BLaER1 (cell line): Measurements from ENCODE around the gene TMEM231.

Experiments
- H3K27ac ChIP-seq: shearing (Covaris generic); formaldehyde crosslinking; 2 replicates; pipeline ENCODE4 v1.8.1; 2022
- H3K27me3 ChIP-seq: shearing (Covaris generic); formaldehyde crosslinking; 2 replicates; pipeline ENCODE4 v1.8.1; 2022
- H3K36me3 ChIP-seq: shearing (Covaris generic); formaldehyde crosslinking; 2 replicates; pipeline ENCODE4 v1.8.1; 2022
- H3K4me1 ChIP-seq: shearing (Covaris generic); formaldehyde crosslinking; 2 replicates; pipeline ENCODE4 v1.8.1; 2022
- H3K4me2 ChIP-seq: shearing (Covaris generic); formaldehyde crosslinking; 2 replicates; pipeline ENCODE4 v1.8.1; 2022
- H3K4me3 ChIP-seq: shearing (Covaris generic); formaldehyde crosslinking; 2 replicates; pipeline ENCODE4 v1.8.1; 2022
- H3K9ac ChIP-seq: shearing (Covaris generic); formaldehyde crosslinking; 2 replicates; pipeline ENCODE4 v1.8.1; 2022
- H3K9me3 ChIP-seq: shearing (Covaris generic); formaldehyde crosslinking; 2 replicates; pipeline ENCODE4 v1.8.1; 2022
- H4K20me1 ChIP-seq: shearing (Covaris generic); formaldehyde crosslinking; 2 replicates; pipeline ENCODE4 v1.8.1; 2022
- Cebpa-rat ChIP-seq: shearing (Covaris generic); IDR thresholded peaks from 2 replicates; pipeline ENCODE4 v1.8.1; 2022

TMEM231 gene

GRCh38 chr16:75494661-75495075 lies 61.4 kb downstream of the TMEM231 start:
- Histone ChIP-seq H3K4me3 (peak overlapping the region; percentile 79), H4K20me1 (peaks cover 27% of the 10 kb centered on the region), H3K36me3 (peaks cover 4% of the 10 kb centered on the region; the same call in 1 of the 2 replicates), H3K4me2 (peak overlapping the region; percentile 93), H3K9ac (peak overlapping the region; percentile 85), H3K27ac (peak overlapping the region; percentile 84), H3K27me3 (no peaks in the 10 kb centered on the region), H3K4me1 (peaks cover 84% of the 10 kb centered on the region), H3K9me3 (no peaks in the 10 kb centered on the region)
- no peak for TF ChIP-seq Cebpa-rat

DNA sequence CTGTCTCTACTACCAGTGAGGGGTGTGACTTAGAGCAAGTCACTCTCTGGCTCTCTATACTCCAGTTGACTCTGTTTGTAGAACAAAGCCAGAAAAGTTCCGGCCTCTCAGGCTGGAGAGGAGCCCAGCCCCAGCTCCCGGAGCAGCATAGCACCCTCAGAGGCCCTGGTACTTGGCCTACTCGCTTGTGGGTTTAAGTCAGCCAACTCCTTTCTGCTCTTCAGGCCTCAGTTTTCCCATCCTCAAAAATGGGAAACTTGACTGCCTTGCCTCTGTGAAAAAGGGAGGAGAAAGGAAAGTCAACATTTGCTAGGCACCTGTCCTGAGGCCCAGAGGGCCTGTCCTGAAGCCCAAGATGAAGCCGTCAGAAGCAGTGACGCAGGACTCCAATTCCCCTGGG lies 61.9 kb downstream of the TMEM231 start:
- no peaks in the 10 kb centered on the region for H3K9me3 ChIP-seq
- TF ChIP-seq Cebpa-rat: no peak
- peaks cover 8% of the 10 kb centered on the region; the same call in 1 of the 2 replicates for H3K36me3 ChIP-seq
- peak overlapping the region; percentile 93 for H3K4me2 ChIP-seq
- peak overlapping the region; percentile 79 for H3K4me3 ChIP-seq
- peak overlapping the region; percentile 84 for H3K27ac ChIP-seq
- peaks cover 30% of the 10 kb centered on the region for H4K20me1 ChIP-seq
- peak overlapping the region; percentile 85 for H3K9ac ChIP-seq
- no peaks in the 10 kb centered on the region for H3K27me3 ChIP-seq
- H3K4me1 ChIP-seq: peaks cover 85% of the 10 kb centered on the region

- Histone ChIP-seq H4K20me1 (peaks cover 50% of the 10 kb centered on the region), H3K36me3 (peaks cover 31% of the 10 kb centered on the region), H3K4me1 (peaks cover 89% of the 10 kb centered on the region), H3K4me2 (peak overlapping the region; percentile 93), H3K27ac (peak overlapping the region; percentile 84), H3K9ac (peak overlapping the region; percentile 85), H3K4me3 (peak overlapping the region; percentile 79), H3K27me3 (no peaks in the 10 kb centered on the region), H3K9me3 (no peaks in the 10 kb centered on the region)
- no peak for TF ChIP-seq Cebpa-rat
Measured at GRCh38 chr16:75491876-75492275, 64.2 kb downstream of the TMEM231 start.

DNA sequence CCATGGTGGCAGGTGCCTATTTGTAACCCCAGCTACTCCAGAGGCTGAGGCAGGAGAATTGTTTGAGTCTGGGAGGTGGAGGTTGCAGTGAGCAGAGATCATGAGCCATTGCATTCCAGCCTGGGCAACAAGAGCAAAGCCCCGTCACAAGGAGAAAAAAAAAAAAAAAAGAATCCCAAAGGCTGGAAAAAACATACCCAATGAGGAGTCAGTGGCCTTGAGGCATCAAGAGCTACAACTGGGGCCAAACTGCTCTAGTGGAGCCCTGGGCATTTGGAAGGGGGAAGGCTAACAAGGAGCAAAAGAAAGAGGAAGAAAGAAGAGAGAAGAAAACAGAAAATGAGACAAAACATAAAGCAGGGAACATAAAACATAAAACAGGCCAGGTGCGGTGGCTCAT lies 67.7 kb downstream of the TMEM231 start:
- no peak for TF ChIP-seq Cebpa-rat
- Histone ChIP-seq H3K4me1 (peaks cover 99% of the 10 kb centered on the region), H4K20me1 (peaks cover 85% of the 10 kb centered on the region), H3K27ac (no peak overlapping the region), H3K4me2 (peak overlapping the region; percentile 35; the same call in 1 of the 2 replicates), H3K27me3 (no peaks in the 10 kb centered on the region), H3K9ac (no peak overlapping the region), H3K4me3 (no peak overlapping the region), H3K9me3 (no peaks in the 10 kb centered on the region), H3K36me3 (peaks cover 49% of the 10 kb centered on the region)
